K562 (cell line): ENCODE measurements around the gene TTC5. TPM values are rescaled to one million over a fixed set of nuclear protein-coding genes. Genes with fewer than 3 reads are reported as not detected.

Experiments used
- ARID3A ChIP-seq: IDR thresholded peaks from 2 replicates; pipeline ENCODE4 v1.6.1; 2012; ENCODE audit warnings: low read depth, low read length, improper control_type of control experiment, borderline replicate concordance
- ATF3 ChIP-seq, 2 experiments: fragments of 450-650 bp in 1 of 2; sonication (generic) in 1 of 2; formaldehyde crosslinking in 1 of 2; IDR thresholded peaks in 1 of 2; conservative IDR thresholded peaks in 1 of 2; 2 replicates each; pipeline versions ENCODE4 v1.6.1 to v1.8.1; 2016 to 2023; ENCODE audit warnings: mild to moderate bottlenecking in 2 of 2, moderate library complexity in 2 of 2, inconsistent platforms in 1 of 2, missing genetic modification reagents in 1 of 2
- ATF4 ChIP-seq: fragments of 450-650 bp; formaldehyde crosslinking; IDR thresholded peaks from 2 replicates; pipeline ENCODE4 v1.4.0; 2022; ENCODE audit warnings: mild to moderate bottlenecking, moderate library complexity
- E2F3 ChIP-seq: fragments of 250-450 bp; sonication (Bioruptor Pico); IDR thresholded peaks from 2 replicates; pipeline ENCODE4 v1.4.0; 2020; ENCODE audit warnings: mild to moderate bottlenecking
- ERF ChIP-seq: fragments of 450-650 bp; formaldehyde crosslinking; IDR thresholded peaks from 2 replicates; pipeline ENCODE4 v1.4.0; 2020; ENCODE audit warnings: mild to moderate bottlenecking, mixed read lengths
- EZH2 ChIP-seq: IDR thresholded peaks from 2 replicates; pipeline ENCODE4 v1.6.1; 2012; ENCODE audit warnings: low read depth, mild to moderate bottlenecking, inconsistent platforms, low read length, borderline replicate concordance
- GTF3C2 ChIP-seq: IDR thresholded peaks from 3 replicates; pipeline ENCODE4 v1.6.1; 2011; ENCODE audit warnings: borderline replicate concordance, mild to moderate bottlenecking, moderate library complexity; ENCODE audit not compliant: insufficient read length; ENCODE audit errors: extremely low read depth
- IRF9 ChIP-seq: fragments of 450-650 bp; IDR thresholded peaks from 2 replicates; pipeline ENCODE4 v1.6.1; 2016; ENCODE audit warnings: missing biosample characterization, missing genetic modification characterization
- KLF13 ChIP-seq: fragments of 450-650 bp; IDR thresholded peaks from 2 replicates; pipeline ENCODE4 v1.6.1; 2016; ENCODE audit warnings: missing genetic modification characterization, low read depth, mild to moderate bottlenecking, missing compliant biosample characterization, moderate library complexity, borderline replicate concordance
- KLF6 ChIP-seq: fragments of 250-450 bp; sonication (Bioruptor Pico); IDR thresholded peaks from 2 replicates; pipeline ENCODE4 v1.4.0; 2020; ENCODE audit warnings: mild to moderate bottlenecking, moderate library complexity, borderline replicate concordance
- MECOM ChIP-seq: fragments of 250-450 bp; sonication (Bioruptor Pico); IDR thresholded peaks from 2 replicates; pipeline ENCODE4 v1.8.0; 2022; ENCODE audit warnings: inconsistent platforms
- NR3C1 ChIP-seq: sonication (generic); formaldehyde crosslinking; IDR thresholded peaks from 2 replicates; pipeline ENCODE4 v1.8.1; 2022; ENCODE audit warnings: missing genetic modification reagents
- SREBF2 ChIP-seq: sonication (generic); formaldehyde crosslinking; IDR thresholded peaks from 2 replicates; pipeline ENCODE4 v1.4.0; 2020; ENCODE audit warnings: mild to moderate bottlenecking, missing genetic modification reagents
- TCF15 ChIP-seq: fragments of 250-450 bp; sonication (Bioruptor Pico); IDR thresholded peaks from 2 replicates; pipeline ENCODE4 v1.8.0; 2022; ENCODE audit warnings: moderate library complexity, mild to moderate bottlenecking, inconsistent platforms
- TCFL5 ChIP-seq: fragments of 250-450 bp; sonication (Bioruptor Pico); conservative IDR thresholded peaks from 2 replicates; pipeline ENCODE4 v1.6.1; 2021; ENCODE audit warnings: mild to moderate bottlenecking, moderate library complexity, matching md5 sums
- TRIM25 ChIP-seq: fragments of 450-650 bp; IDR thresholded peaks from 2 replicates; pipeline ENCODE4 v1.7.0; 2016; ENCODE audit warnings: borderline replicate concordance
- ZSCAN32 ChIP-seq: fragments of 450-650 bp; formaldehyde crosslinking; IDR thresholded peaks from 2 replicates; pipeline ENCODE4 v1.4.0; 2020; ENCODE audit warnings: mild to moderate bottlenecking, moderate library complexity
- polyA plus RNA-seq, 8 experiments: library from polyadenylated mRNA; depleted of rRNA in 4 of 8; stranded (reverse) in 5 of 8; unstranded in 3 of 8; fragments of >200 nt; fragmentation: Nextera tagmentation in 2 of 8; fragmentation: Illumina TruSeq in 1 of 8; extraction: Ambion mirVana in 2 of 8; extraction: Trizol in 1 of 8; gene quantifications; 2 replicates each; pipeline versions ENCODE4 v1.2.1 to v1.2.3, GENCODE V29; 2011 to 2014; ENCODE audit warnings: inconsistent platforms in 1 of 8, missing spikeins in 1 of 8
- total RNA-seq, 7 experiments: library from RNA; depleted of rRNA in 6 of 7; stranded (reverse); fragments of >200 nt in 6 of 7; fragmentation: Illumina TruSeq in 2 of 7; extraction: Trizol in 2 of 7; gene quantifications; 2 replicates each; pipeline versions ENCODE4 v1.2.1 to v1.2.3, GENCODE V29; 2011 to 2021; ENCODE audit warnings: low replicate concordance in 1 of 7

The TTC5 gene
- total and polyA plus RNA-seq, 9 of the 15 experiments (the other 6 are each of a cell fraction or from before 2014, with no cell fraction given), result 4.8 to 17.1 (median 7.5) TPM

- TF ChIP-seq KLF6 (CRISPR knock-in tag) (no peak), ATF3 (IDR thresholded peaks at IDR 0.05) (peak; percentile 94), ATF3 (CRISPR knock-in tag; conservative IDR thresholded peaks at IDR 0.05) (no peak), ZSCAN32 (CRISPR knock-in tag) (peak; percentile 97), TRIM25 (no peak), GTF3C2 (no peak), ARID3A (no peak), MECOM (CRISPR knock-in tag) (0 out of 2 replicates have a peak, but pooled peaks have one; percentile 47), TCFL5 (CRISPR knock-in tag) (no peak), SREBF2 (CRISPR knock-in tag) (no peak), KLF13 (tag) (no peak), TCF15 (CRISPR knock-in tag) (no peak), ERF (CRISPR knock-in tag) (no peak), IRF9 (tag) (peak; percentile 84), ATF4 (peak; percentile 96), NR3C1 (no peak), E2F3 (no peak), EZH2 (no peak)
Measured at GRCh38 chr14:20262642-20263128, 43.1 kb downstream of the TTC5 start (continued).
